GM21447 (cell line): ENCODE data around the gene POLR2L.

Experiments
- ATAC-seq: cut with Tn5 transposase; IDR thresholded peaks from one replicate; pipeline ENCODE4 v1.9.1; 2021; ENCODE audit not compliant: unreplicated experiment

Gene POLR2L

GRCh38 chr11:842370-843002 is at the start of gene POLR2L, which contains the start of gene TSPAN4:
POLR2L (minus strand) TSS chr11:842529; CDS start chr11:842508, 21 bp downstream.
TSPAN4 (plus strand) TSS chr11:842852; CDS start chr11:850305, 7,453 bp downstream.
- peak; percentile 64 for ATAC-seq

- no peak for ATAC-seq
Observed at GRCh38 chr11:890794-891540, 48.6 kb upstream of the POLR2L start.

- no peak for ATAC-seq
Observed at GRCh38 chr11:889687-890475, 47.6 kb upstream of the POLR2L start.

GRCh38 chr11:889257-889656 is 46.9 kb upstream of the POLR2L start:
- no peak for ATAC-seq

GRCh38 chr11:888310-889212 is 46.2 kb upstream of the POLR2L start:
- ATAC-seq: no peak

- no peak for ATAC-seq
Observed at GRCh38 chr11:887589-887988, 45.3 kb upstream of the POLR2L start.

- no peak for ATAC-seq
Observed at GRCh38 chr11:886568-886967, 44.2 kb upstream of the POLR2L start.

GRCh38 chr11:884578-885070 is 42.3 kb upstream of the POLR2L start:
- ATAC-seq: no peak

- no peak for ATAC-seq
Observed at GRCh38 chr11:883527-883926, 41.2 kb upstream of the POLR2L start.

GRCh38 chr11:882596-882995 is 40.3 kb upstream of the POLR2L start:
- no peak for ATAC-seq

GRCh38 chr11:880447-880846 is 38.1 kb upstream of the POLR2L start:
- no peak for ATAC-seq

- ATAC-seq: no peak
Observed at GRCh38 chr11:877565-877964, 35.2 kb upstream of the POLR2L start.

GRCh38 chr11:876545-876944 is 34.2 kb upstream of the POLR2L start:
- no peak for ATAC-seq

GRCh38 chr11:875769-876301 is 33.5 kb upstream of the POLR2L start:
- ATAC-seq: no peak

GRCh38 chr11:875203-875602 is 32.9 kb upstream of the POLR2L start:
- ATAC-seq: no peak

- ATAC-seq: no peak
Observed at GRCh38 chr11:873706-874105, 31.4 kb upstream of the POLR2L start.

- no peak for ATAC-seq
Observed at GRCh38 chr11:872799-873198, 30.5 kb upstream of the POLR2L start.

GRCh38 chr11:871472-871871 is 29.1 kb upstream of the POLR2L start:
- ATAC-seq: no peak

GRCh38 chr11:870418-870817 is 28.1 kb upstream of the POLR2L start:
- ATAC-seq: no peak

- ATAC-seq: no peak
Observed at GRCh38 chr11:870127-870413, 27.7 kb upstream of the POLR2L start.
